GM12878 (cell line): Measurements from ENCODE around the gene ANKRD33B. TPM values are rescaled to one million over a fixed set of nuclear protein-coding genes. Genes with fewer than 3 reads are reported as not detected.
A peak's percentile ranks its signal among the peaks of the same experiment; 100 is the strongest.

ENCODE experiments used
- ATAC-seq: fragments of 200-7000 bp; cut with Tn5 transposase; 3 replicates; pipeline ENCODE4 v1.9.1; 2020; ENCODE audit warnings: mild to moderate bottlenecking, moderate library complexity
- BruUV-seq: library from RNA; stranded (reverse); fragments of 400-500 nt; replicated peaks from 2 replicates; lab custom pipeline; 2021; lab: Mats Ljungman, UMichigan
- CTCF ChIA-PET: fragments of 300-600 bp; sonication (Branson Sonifier 250); formaldehyde crosslinking; extraction: SDS; loops from one replicate; lab custom pipeline; 2021; ENCODE audit warnings: inconsistent platforms; lab: Yijun Ruan, JAX
- POLR2A ChIA-PET: fragments of 350-600 bp; formaldehyde crosslinking; extraction: SDS; loops from one replicate; lab custom pipeline; 2021; ENCODE audit warnings: inconsistent platforms; lab: Charles Lee
- RAD21 ChIA-PET: fragments of 300-600 bp; sonication (Branson Sonifier 250); formaldehyde crosslinking; loops from one replicate; lab custom pipeline; 2023; ENCODE audit warnings: antibody characterized with exemption; ENCODE audit not compliant: unreplicated experiment; lab: Charles Lee
- SMC1A ChIA-PET: fragments of 300-600 bp; sonication (Branson Sonifier 250); formaldehyde crosslinking; loops from one replicate; lab custom pipeline; 2023; ENCODE audit not compliant: unreplicated experiment, uncharacterized antibody; lab: Charles Lee
- DNase-seq: peaks from one replicate; pipeline ENCODE4 v3.0.0-alpha.2; 2011; ENCODE audit warnings: low read depth, low spot score
- FAIRE-seq: peaks from 3 replicates; lab custom pipeline; 2011; peaks lifted over from hg19 to GRCh38; lab: Jason Lieb, UNC
- H2AFZ ChIP-seq: 2 replicates; pipeline ENCODE4 v1.6.0; 2011; ENCODE audit warnings: low read depth, low read length, control low read depth; ENCODE audit not compliant: control insufficient read depth
- H3K27ac ChIP-seq: 2 replicates; pipeline ENCODE4 v1.5.1; 2011; ENCODE audit warnings: control low read depth; ENCODE audit not compliant: control insufficient read depth, insufficient read depth
- H3K27me3 ChIP-seq, 2 experiments: replicated peaks in 1 of 2; 2 replicates each; pipeline versions ENCODE4 v1.6.0 to v1.6.1; 2011; ENCODE audit warnings: low read length in 1 of 2; ENCODE audit not compliant: control insufficient read depth in 2 of 2, insufficient read depth in 2 of 2
- H3K36me3 ChIP-seq, 2 experiments: 2 replicates each; pipeline ENCODE4 v1.5.1; 2011; ENCODE audit warnings: low read length in 1 of 2; ENCODE audit not compliant: control insufficient read depth in 2 of 2, insufficient read depth in 2 of 2
- H3K4me1 ChIP-seq: 2 replicates; pipeline ENCODE4 v1.6.1; 2011; ENCODE audit warnings: mild to moderate bottlenecking, low read length, moderate library complexity, mixed read lengths; ENCODE audit not compliant: control insufficient read depth, insufficient read depth
- H3K4me2 ChIP-seq: 2 replicates; pipeline ENCODE4 v1.6.0; 2011; ENCODE audit warnings: control low read depth; ENCODE audit not compliant: control insufficient read depth, insufficient read depth
- H3K4me3 ChIP-seq: fragments of 200-600 bp; sonication (generic); 2 replicates; pipeline ENCODE4 v1.5.1; 2016
- H3K79me2 ChIP-seq: 2 replicates; pipeline ENCODE4 v1.6.0; 2011; ENCODE audit warnings: low read length; ENCODE audit not compliant: control insufficient read depth, insufficient read depth
- H3K9ac ChIP-seq: 2 replicates; pipeline ENCODE4 v1.8.0; 2011; ENCODE audit warnings: low read length, control low read depth, mixed read lengths; ENCODE audit not compliant: control insufficient read depth, insufficient read depth
- H3K9me3 ChIP-seq: replicated peaks from 3 replicates; pipeline ENCODE4 v1.5.1; 2011; ENCODE audit warnings: mild to moderate bottlenecking, low read length; ENCODE audit not compliant: control insufficient read depth, insufficient read depth
- H4K20me1 ChIP-seq: 2 replicates; pipeline ENCODE4 v1.6.0; 2011; ENCODE audit not compliant: control insufficient read depth, insufficient read depth
- HDGF ChIP-seq: fragments of 450-650 bp; IDR thresholded peaks from 2 replicates; pipeline ENCODE4 v1.6.1; 2016; ENCODE audit warnings: antibody characterized with exemption
- LARP7 ChIP-seq: fragments of 450-650 bp; IDR thresholded peaks from 2 replicates; pipeline ENCODE4 v1.6.1; 2017; ENCODE audit warnings: mild to moderate bottlenecking
- SPI1 ChIP-seq: IDR thresholded peaks from 2 replicates; pipeline ENCODE4 v1.6.1; 2011; ENCODE audit warnings: low read depth, mild to moderate bottlenecking, low read length, moderate library complexity, borderline replicate concordance; ENCODE audit not compliant: insufficient read depth
- ZNF207 ChIP-seq: fragments of 450-650 bp; IDR thresholded peaks from 2 replicates; pipeline ENCODE4 v1.6.1; 2014; ENCODE audit warnings: antibody characterized with exemption, mild to moderate bottlenecking, borderline replicate concordance
- ZNF384 ChIP-seq: IDR thresholded peaks from 2 replicates; pipeline ENCODE4 v1.6.1; 2012; ENCODE audit warnings: low read depth, mild to moderate bottlenecking, low read length, improper control_type of control experiment, borderline replicate concordance
- WGBS: methylation state at CpG from one replicate; pipeline ENCODE4 v1.1.6; 2016; ENCODE audit warnings: low lambda C conversion rate; ENCODE audit not compliant: insufficient replicate concordance, insufficient coverage; ENCODE audit errors: missing lambda C conversion rate; 5-methylcytosine and 5-hydroxymethylcytosine counted together
- in situ Hi-C: fragments of 300-500 bp; cut with MboI; formaldehyde crosslinking; loops from 9 replicates; pipeline ENCODE4 v1.14.3; 2018; ENCODE audit warnings: mixed read lengths
- intact Hi-C: fragments of 100-400 bp; cut with micrococcal nuclease; formaldehyde crosslinking; loops from one replicate; pipeline ENCODE4 v1.14.2; 2022; ENCODE audit not compliant: unreplicated experiment
- polyA plus RNA-seq, 11 experiments: library from polyadenylated mRNA; depleted of rRNA in 4 of 11; unstranded in 6 of 11; stranded (reverse) in 5 of 11; fragments of >200 nt; fragmentation: Nextera tagmentation in 4 of 11; fragmentation: Illumina TruSeq in 1 of 11; extraction: Ambion mirVana in 4 of 11; extraction: Trizol in 1 of 11; gene quantifications; 1 replicate in 1 of 11; 2 replicates in 10 of 11; pipeline versions ENCODE4 v1.2.1 to v1.2.3, GENCODE V29; 2011 to 2016; ENCODE audit warnings: inconsistent platforms in 2 of 11, missing spikeins in 2 of 11, low read depth in 1 of 11
- total RNA-seq, 4 experiments: library from RNA; depleted of rRNA in 3 of 4; stranded (reverse); fragments of >200 nt in 3 of 4; fragmentation: Illumina TruSeq in 1 of 4; extraction: Trizol in 1 of 4; gene quantifications; 2 replicates each; pipeline versions ENCODE4 v1.2.1 to v1.2.3, GENCODE V29; 2013 to 2021
- TF ChIP-seq, protein P1 (sequence below): IDR thresholded peaks from 2 replicates; pipeline ENCODE4 v1.6.1; 2011; ENCODE audit warnings: borderline replicate concordance, low read depth, mild to moderate bottlenecking, moderate library complexity, low read length; ENCODE audit not compliant: insufficient read depth, poor library complexity, severe bottlenecking
- TF ChIP-seq, protein P2 (sequence below): IDR thresholded peaks from 2 replicates; pipeline ENCODE4 v1.6.1; 2011; ENCODE audit warnings: borderline replicate concordance, low read depth, mild to moderate bottlenecking, moderate library complexity, mixed read lengths, low read length; ENCODE audit not compliant: insufficient read depth; ENCODE audit errors: extremely low read length
- TF ChIP-seq, protein P3 (sequence below): IDR thresholded peaks from 2 replicates; pipeline ENCODE4 v1.6.1; 2012; ENCODE audit warnings: low read length, inconsistent platforms
- TF ChIP-seq, protein P4 (sequence below): IDR thresholded peaks from 2 replicates; pipeline ENCODE4 v1.6.1; 2012; ENCODE audit warnings: low read depth, low read length, improper control_type of control experiment
- TF ChIP-seq, protein P5 (sequence below): fragments of 450-650 bp; formaldehyde crosslinking; IDR thresholded peaks from 2 replicates; pipeline ENCODE4 v1.4.0; 2022; ENCODE audit warnings: mild to moderate bottlenecking, moderate library complexity
- TF ChIP-seq, protein P6 (sequence below): fragments of 450-650 bp; IDR thresholded peaks from 2 replicates; pipeline ENCODE4 v1.6.1; 2017; ENCODE audit warnings: mild to moderate bottlenecking, low read depth, inconsistent platforms; ENCODE audit not compliant: poor library complexity, severe bottlenecking

ANKRD33B gene
- total and polyA plus RNA-seq, 10 of the 15 experiments (the other 5 are each of a cell fraction or from before 2014, with no cell fraction given) = 4.9 to 61.6 (median 15.6) TPM

DNA sequence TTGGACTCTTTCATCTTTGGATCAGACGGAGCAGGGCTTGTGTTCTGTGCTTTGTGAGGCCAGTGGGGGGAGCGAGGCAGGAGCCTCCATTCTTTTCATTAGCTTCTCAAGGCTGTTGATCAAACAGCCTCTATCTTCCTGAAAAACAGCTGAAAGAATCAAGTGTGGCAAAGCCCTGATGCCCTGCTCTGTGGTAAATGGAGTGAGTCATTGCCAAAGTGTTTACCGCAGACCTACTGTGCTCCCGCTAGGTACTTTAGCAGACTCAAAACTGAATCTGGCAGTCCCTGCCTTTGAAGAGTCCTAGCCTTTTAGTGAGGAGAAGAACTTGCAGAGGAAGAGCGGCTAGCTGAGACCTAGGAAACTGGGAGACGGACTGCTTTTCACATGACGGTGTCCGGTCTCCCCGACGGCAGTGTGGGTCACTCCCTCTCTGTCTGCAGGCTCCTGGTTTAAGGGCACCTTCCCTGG is 3.3 kb downstream of the ANKRD33B start:
- H2AFZ ChIP-seq = peak overlapping the region; percentile 1; the same call in 1 of the 2 replicates
- peak overlapping the region; percentile 74 for H3K9ac ChIP-seq
- DNase-seq (no peak), FAIRE-seq (no peak), ATAC-seq (peak; percentile 1)
- POLR2A ChIA-PET = interaction anchor here (0.8 to 4.6 kb wide), 13 partner anchors 10 to 78 kb away, joined by 3 to 53 read pairs (median 4); no protein-coding TSS in a partner anchor
- intact Hi-C loops (loop anchor here (2.0 kb wide), 3 partner anchors 40 to 122 kb away; no protein-coding TSS in a partner anchor), in situ Hi-C loops (no loop called here)
- H3K4me3 ChIP-seq = peak overlapping the region; percentile 87
- H3K36me3 ChIP-seq = no peaks in the 10 kb centered on the region; a peak in 2 of 4 replicates
- H3K4me1 ChIP-seq = peaks cover 18% of the 10 kb centered on the region
- SMC1A ChIA-PET = interaction anchor here (0.7 to 7.2 kb wide), 20 partner anchors 8 to 118 kb away, joined by 3 to 73 read pairs (median 8); no protein-coding TSS in a partner anchor
- no peaks in the 10 kb centered on the region for H3K27me3 ChIP-seq
- peaks cover 85% of the 10 kb centered on the region for H3K79me2 ChIP-seq
- peak overlapping the region; percentile 88 for H3K4me2 ChIP-seq
- no peaks in the 10 kb centered on the region for H3K9me3 ChIP-seq
- H4K20me1 ChIP-seq = no peaks in the 10 kb centered on the region; the same call in 1 of the 2 replicates
- 2% methylated on average over 10 of the region's 10 CpGs for WGBS
- CTCF ChIA-PET = interaction anchor here (1.1 to 6.5 kb wide), 9 partner anchors 8 to 283 kb away, joined by 3 to 62 read pairs (median 5); no protein-coding TSS in a partner anchor
- BruUV-seq = no TSS peak
- RAD21 ChIA-PET = interaction anchor here (0.8 to 4.7 kb wide), 16 partner anchors 9 to 194 kb away, joined by 3 to 54 read pairs (median 4); partner anchors contain the start of gene DAP
- peak overlapping the region; percentile 85 for H3K27ac ChIP-seq
- TF ChIP-seq, protein P1, sequence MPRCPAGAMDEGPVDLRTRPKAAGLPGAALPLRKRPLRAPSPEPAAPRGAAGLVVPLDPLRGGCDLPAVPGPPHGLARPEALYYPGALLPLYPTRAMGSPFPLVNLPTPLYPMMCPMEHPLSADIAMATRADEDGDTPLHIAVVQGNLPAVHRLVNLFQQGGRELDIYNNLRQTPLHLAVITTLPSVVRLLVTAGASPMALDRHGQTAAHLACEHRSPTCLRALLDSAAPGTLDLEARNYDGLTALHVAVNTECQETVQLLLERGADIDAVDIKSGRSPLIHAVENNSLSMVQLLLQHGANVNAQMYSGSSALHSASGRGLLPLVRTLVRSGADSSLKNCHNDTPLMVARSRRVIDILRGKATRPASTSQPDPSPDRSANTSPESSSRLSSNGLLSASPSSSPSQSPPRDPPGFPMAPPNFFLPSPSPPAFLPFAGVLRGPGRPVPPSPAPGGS = no peak
- TF ChIP-seq, protein P2, sequence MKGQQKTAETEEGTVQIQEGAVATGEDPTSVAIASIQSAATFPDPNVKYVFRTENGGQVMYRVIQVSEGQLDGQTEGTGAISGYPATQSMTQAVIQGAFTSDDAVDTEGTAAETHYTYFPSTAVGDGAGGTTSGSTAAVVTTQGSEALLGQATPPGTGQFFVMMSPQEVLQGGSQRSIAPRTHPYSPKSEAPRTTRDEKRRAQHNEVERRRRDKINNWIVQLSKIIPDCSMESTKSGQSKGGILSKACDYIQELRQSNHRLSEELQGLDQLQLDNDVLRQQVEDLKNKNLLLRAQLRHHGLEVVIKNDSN = no peak
- TF ChIP-seq HDGF = no peak
- TF ChIP-seq, protein P3, sequence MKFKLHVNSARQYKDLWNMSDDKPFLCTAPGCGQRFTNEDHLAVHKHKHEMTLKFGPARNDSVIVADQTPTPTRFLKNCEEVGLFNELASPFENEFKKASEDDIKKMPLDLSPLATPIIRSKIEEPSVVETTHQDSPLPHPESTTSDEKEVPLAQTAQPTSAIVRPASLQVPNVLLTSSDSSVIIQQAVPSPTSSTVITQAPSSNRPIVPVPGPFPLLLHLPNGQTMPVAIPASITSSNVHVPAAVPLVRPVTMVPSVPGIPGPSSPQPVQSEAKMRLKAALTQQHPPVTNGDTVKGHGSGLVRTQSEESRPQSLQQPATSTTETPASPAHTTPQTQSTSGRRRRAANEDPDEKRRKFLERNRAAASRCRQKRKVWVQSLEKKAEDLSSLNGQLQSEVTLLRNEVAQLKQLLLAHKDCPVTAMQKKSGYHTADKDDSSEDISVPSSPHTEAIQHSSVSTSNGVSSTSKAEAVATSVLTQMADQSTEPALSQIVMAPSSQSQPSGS = no peak; the same call in 1 of the 2 replicates
- TF ChIP-seq ZNF384 = no peak
- TF ChIP-seq ZNF207 = peak; percentile 39; the same call in 1 of the 2 replicates
- TF ChIP-seq, protein P4, sequence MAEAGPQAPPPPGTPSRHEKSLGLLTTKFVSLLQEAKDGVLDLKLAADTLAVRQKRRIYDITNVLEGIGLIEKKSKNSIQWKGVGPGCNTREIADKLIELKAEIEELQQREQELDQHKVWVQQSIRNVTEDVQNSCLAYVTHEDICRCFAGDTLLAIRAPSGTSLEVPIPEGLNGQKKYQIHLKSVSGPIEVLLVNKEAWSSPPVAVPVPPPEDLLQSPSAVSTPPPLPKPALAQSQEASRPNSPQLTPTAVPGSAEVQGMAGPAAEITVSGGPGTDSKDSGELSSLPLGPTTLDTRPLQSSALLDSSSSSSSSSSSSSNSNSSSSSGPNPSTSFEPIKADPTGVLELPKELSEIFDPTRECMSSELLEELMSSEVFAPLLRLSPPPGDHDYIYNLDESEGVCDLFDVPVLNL = no peak
- TF ChIP-seq, protein P5, sequence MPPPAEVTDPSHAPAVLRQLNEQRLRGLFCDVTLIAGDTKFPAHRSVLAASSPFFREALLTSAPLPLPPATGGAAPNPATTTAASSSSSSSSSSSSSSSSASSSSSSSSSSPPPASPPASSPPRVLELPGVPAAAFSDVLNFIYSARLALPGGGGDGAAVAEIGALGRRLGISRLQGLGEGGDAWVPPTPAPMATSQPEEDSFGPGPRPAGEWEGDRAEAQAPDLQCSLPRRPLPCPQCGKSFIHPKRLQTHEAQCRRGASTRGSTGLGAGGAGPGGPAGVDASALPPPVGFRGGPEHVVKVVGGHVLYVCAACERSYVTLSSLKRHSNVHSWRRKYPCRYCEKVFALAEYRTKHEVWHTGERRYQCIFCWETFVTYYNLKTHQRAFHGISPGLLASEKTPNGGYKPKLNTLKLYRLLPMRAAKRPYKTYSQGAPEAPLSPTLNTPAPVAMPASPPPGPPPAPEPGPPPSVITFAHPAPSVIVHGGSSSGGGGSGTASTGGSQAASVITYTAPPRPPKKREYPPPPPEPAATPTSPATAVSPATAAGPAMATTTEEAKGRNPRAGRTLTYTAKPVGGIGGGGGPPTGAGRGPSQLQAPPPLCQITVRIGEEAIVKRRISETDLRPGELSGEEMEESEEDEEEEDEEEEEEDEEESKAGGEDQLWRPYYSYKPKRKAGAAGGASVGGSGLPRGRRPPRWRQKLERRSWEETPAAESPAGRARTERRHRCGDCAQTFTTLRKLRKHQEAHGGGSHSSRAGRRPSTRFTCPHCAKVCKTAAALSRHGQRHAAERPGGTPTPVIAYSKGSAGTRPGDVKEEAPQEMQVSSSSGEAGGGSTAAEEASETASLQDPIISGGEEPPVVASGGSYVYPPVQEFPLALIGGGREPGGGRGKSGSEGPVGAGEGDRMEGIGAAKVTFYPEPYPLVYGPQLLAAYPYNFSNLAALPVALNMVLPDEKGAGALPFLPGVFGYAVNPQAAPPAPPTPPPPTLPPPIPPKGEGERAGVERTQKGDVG (CRISPR knock-in tag) = no peak
- no peak for TF ChIP-seq SPI1
- TF ChIP-seq LARP7 = no peak
- TF ChIP-seq, protein P6, sequence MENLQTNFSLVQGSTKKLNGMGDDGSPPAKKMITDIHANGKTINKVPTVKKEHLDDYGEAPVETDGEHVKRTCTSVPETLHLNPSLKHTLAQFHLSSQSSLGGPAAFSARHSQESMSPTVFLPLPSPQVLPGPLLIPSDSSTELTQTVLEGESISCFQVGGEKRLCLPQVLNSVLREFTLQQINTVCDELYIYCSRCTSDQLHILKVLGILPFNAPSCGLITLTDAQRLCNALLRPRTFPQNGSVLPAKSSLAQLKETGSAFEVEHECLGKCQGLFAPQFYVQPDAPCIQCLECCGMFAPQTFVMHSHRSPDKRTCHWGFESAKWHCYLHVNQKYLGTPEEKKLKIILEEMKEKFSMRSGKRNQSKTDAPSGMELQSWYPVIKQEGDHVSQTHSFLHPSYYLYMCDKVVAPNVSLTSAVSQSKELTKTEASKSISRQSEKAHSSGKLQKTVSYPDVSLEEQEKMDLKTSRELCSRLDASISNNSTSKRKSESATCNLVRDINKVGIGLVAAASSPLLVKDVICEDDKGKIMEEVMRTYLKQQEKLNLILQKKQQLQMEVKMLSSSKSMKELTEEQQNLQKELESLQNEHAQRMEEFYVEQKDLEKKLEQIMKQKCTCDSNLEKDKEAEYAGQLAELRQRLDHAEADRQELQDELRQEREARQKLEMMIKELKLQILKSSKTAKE = peak; percentile 32
